Hematopoietic multipotent progenitor cell treated with erythropoietin and hydrocortisone succinate and interleukin-3 and kit ligand, for 4 days (in vitro differentiated cells): ENCODE measurements around the gene ADM.

Experiments used
- DNase-seq: peaks from one replicate; pipeline ENCODE4 v3.0.0-alpha.2; 2015

The ADM gene

GRCh38 chr11:10310301-10310841, 5.5 kb downstream of the ADM start:
- no peak for DNase-seq

GRCh38 chr11:10311802-10312201, 6.9 kb downstream of the ADM start:
- no peak for DNase-seq

GRCh38 chr11:10314199-10315072, 9.6 kb downstream of the ADM start:
- DNase-seq = peak; percentile 72

GRCh38 chr11:10315083-10315482, 10.2 kb downstream of the ADM start:
- DNase-seq = no peak

- DNase-seq = no peak
Observed at GRCh38 chr11:10317151-10317755, 12.4 kb downstream of the ADM start.

DNA sequence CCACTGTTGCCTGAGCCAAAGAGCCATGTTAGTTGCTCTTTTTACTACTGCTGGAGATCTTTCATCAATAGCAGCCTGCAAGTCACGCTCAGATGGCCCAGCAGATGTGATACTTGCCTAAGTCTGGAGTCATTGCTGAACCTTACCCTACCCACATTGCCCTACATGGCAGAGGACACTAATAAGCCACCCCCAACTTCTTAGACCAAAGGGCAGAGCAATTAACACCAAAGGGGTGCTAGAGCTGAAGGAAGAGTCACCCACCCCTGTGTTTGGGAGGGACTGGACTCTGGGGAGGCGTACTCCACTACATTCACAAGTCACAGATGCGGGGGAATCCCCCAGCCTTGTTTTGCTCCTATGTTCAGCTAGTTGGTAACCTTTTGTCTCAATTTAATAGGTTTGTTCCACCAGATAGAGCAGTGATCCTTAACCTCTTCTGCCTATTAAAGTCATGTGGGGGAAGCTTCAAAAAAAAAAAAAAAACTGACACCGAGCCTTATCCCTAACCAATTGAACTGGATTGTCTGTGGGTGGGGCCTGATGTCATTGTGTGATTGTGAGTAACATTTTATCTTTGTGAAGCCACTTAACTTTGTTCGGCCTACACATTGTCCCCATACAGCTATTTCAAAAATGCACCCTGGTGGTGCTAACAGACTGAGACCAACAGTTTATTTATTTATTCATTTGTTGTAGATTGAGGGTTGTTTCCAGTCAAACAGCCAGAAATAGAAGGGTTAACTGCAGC, 13.1 kb downstream of the ADM start:
- peak; percentile 33 for DNase-seq

GRCh38 chr11:10318527-10318802, 13.6 kb downstream of the ADM start:
- no peak for DNase-seq

GRCh38 chr11:10319702-10320558, 15.1 kb downstream of the ADM start:
- DNase-seq = peak; percentile 54

GRCh38 chr11:10320736-10321465, 16.0 kb downstream of the ADM start:
- no peak for DNase-seq

DNA sequence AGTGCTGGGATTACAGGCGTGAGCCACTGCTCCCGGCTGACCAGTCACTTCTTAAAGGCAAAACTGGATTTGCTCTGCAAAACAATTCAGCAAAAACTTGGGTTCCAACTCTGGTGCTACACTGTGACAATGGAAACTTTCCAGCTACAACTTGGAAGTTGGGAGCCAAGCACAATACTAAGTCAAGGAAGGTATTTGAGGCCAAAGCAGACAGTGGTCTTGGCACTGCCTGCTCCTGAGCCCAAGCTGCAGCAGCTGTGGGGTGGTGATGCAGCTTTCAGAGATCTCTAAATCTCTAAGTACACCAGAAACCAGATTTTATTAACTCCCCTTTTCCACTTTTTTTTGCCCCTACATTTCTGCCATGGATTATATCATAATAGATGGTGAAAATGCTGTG, 17.5 kb downstream of the ADM start:
- no peak for DNase-seq

DNA sequence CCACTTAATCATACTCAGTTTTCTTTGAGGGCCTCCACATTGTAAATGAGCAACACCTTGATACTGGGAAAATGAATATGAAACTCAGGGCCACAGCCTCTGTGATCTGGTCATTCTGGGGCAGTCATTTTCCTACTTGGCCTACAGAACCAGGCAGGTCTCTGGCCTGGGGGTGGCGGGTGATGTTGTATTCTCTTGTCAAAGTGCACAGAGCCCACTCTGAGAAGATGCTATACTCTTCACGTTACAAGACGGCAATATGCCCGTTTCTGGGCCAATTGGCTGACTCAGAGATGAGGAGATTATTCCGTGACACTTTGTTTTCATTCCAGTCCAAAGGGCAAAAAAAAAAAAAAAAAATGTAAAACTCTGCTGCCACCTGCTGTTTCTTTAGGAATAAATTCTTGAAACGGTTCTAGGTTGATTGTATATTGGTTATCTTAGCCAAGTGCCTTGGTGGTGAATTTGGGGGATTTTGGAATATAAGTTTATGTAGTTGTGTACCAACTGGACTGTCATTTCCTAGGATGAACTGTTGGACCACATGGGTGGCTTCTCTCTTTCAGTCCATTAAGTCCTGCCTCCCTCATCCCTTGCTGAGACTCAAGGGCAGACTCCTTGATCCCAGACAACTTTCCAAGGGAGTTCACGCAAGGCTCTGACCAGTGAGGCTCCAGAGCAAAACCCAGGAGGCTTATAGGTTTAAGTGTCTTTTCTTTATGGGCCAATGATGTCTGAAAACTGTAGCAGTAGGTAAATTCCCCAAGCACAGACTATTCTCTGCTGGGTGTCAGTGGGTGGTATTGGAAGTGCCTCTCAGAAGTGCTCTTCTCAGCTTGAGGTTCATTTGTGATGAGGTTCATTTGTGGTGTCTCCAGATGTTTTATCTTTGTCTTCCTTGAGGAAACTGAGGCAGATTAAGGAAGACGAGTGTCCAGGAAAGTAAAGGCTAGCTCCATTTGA, 18.2 kb downstream of the ADM start:
- peak; percentile 90 for DNase-seq

GRCh38 chr11:10323793-10324170, 18.9 kb downstream of the ADM start:
- no peak for DNase-seq

- no peak for DNase-seq
Observed at GRCh38 chr11:10324474-10324873, 19.6 kb downstream of the ADM start.

GRCh38 chr11:10325277-10326011, 20.6 kb downstream of the ADM start:
- DNase-seq = no peak

DNA sequence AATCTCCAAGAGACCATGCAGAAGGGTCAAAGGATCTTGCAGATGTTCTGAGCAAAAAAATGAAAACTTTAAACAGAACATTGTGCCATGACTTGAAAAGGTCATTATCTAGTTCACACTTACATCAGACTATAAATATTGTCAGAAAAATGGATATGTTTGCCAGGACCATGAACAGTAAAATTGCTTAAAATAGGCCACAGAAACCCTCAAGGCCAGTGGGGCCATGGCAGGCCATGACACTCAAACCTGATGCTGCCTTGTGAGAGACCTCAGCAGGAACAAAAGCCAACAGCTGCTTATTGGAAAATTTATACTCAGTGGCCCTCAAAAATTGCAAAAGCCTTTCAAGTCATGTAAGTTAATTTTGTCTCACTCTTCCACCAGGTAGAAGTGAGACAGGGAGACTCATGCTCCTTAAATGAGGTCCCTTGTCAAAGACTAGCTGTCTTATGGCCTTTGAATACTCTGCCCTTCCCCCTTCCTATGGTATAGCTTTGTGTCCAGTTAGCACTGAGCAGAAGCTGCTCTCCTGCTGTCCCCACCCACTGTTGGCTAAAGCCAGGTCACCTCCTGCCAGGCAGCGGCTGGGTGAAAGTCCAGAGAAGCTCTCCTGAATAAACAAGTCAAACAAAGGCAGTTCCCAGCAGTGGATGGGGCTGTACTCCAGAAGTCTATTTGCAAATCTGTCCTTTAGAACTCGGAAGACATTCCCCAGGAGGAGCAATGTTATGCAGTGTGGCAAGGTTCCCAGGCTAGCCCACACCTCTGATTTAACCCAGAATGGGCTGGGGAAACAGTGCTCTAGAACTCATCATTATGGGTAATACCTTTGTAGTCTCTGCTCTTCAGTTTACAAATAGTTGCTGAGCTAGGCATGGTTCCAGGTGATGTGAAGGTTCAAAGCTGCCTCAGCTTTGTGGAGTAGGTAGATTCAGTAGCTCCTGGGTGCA, 21.4 kb downstream of the ADM start:
- DNase-seq = no peak

DNA sequence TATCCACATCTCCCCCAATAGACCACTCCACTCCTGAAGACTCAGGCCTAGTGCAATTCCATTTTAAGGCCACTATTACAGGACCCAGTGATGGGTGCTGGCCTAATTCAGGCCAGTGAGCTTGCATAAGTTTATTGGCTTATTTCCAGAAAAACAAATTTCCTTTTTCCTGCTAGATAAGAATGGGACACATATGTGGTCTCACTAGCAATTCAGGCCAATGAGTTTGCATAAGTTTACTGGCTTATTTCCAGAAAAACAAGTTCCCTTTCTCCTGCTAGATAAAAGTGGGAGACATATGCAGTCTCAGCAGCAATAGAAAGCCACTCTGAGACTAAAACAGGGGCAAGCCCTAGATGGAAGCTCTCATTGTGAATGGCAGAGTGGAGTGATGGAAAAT, 22.4 kb downstream of the ADM start:
- DNase-seq = peak; percentile 76

DNA sequence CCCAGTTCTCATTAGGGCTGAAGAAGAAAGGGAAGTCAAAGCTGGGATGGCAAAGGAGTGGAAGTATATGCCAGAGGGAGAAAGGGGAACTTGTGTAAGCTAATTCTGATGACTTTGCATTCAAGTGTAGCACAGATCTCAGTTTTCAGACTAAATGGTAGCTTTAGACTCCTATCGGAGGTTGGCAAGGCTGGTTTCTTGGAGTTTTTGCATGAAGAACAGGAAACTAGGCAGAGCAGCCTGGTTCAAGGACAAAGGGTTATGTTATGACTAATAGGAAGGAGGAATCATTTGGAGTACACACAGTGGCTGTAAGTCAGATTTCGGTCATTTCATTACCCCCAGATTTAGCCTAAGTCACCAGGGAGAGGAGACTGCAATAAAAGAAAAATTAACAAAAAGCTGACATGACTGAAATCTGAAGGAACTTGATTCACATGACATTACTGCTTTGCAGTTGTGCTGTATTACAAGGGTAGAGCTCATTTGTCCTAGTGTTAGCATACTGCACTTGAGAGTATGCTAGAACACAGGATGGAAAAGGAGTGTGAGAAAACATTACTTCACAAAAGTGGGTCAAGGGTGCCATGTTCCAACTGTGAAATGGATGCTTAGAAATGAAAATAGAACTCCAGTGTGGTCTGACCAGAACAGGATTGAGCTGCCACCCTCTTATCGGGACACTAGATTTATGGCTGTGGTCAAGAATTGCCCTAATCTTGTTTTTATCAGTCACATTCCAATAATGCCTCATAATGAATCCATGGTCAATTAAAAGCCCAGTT, 23.6 kb downstream of the ADM start:
- peak; percentile 25 for DNase-seq

- no peak for DNase-seq
Observed at GRCh38 chr11:10329356-10329755, 24.5 kb downstream of the ADM start.
